Body of pancreas (tissue), 4 donors: ENCODE data around the gene FAM43A.

Source experiments
- CTCF ChIP-seq, 7 experiments: fragments of 450-650 bp in 4 of 7; fragments of 200-600 bp in 3 of 7; sonication (generic) in 3 of 7; IDR thresholded peaks; one replicate each; pipeline ENCODE4 v1.5.1; 2016 to 2019; ENCODE audit warnings: antibody characterized with exemption in 7 of 7
- POLR2A ChIP-seq, 3 donors: fragments of 450-650 bp; IDR thresholded peaks; one replicate each; pipeline ENCODE4 v1.6.1; 2016; ENCODE audit warnings: antibody characterized with exemption in 3 of 3, mild to moderate bottlenecking in 2 of 3

DNA sequence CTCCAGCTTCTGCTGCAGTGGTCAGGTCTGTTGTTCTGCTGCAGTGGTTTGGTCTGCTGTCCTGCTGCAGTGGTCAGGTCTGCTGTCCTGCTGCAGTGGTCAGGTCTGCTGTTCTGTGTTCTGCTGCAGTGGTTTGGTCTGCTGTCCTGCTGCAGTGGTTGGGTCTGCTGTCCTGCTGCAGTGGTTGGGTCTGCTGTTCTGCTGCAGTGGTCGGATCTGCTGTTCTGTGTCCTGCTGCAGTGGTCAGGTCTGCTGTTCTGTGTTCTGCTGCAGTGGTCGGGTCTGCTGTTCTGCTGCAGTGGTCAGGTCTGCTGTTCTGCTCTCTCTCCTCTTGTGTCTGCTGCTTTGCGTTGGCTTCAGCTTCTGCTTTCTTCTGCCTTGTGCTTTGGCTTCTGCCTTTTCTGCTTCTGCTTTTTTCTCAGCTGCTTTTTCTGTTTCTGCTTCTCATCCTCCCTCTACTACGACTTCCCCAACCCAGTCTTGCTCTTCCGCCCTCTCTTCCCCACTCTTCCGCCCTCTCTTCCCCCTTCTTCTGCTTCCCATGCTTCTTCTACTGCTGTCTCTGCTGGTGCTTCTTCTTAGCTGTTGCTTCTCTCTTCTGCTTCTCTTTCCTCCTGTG, 50.7 kb downstream of the FAM43A start:
- TF ChIP-seq CTCF (IDR thresholded peaks at IDR 0.05): no peak
- TF ChIP-seq POLR2A (IDR thresholded peaks at IDR 0.05): no peak
